K562 (cell line): Measurements from ENCODE around the gene DTWD2. TPM values are rescaled to one million over a fixed set of nuclear protein-coding genes. Genes with fewer than 3 reads are reported as not detected.

Experiments
- ATAC-seq: fragments of 200-7000 bp; cut with Tn5 transposase; 3 replicates; pipeline ENCODE4 v1.9.1; 2020; ENCODE audit warnings: moderate library complexity
- BruUV-seq: library from RNA; stranded (reverse); fragments of 400-500 nt; replicated peaks from 2 replicates; lab custom pipeline; 2021; lab: Mats Ljungman, UMichigan
- CTCF ChIA-PET: fragments of 300-600 bp; formaldehyde crosslinking; extraction: SDS; loops from one replicate; lab custom pipeline; 2021; ENCODE audit warnings: low intra/inter-chr PET ratio; lab: Yijun Ruan, JAX
- POLR2A ChIA-PET: fragments of 300-600, 350-650 bp; sonication (Branson Sonifier 250); formaldehyde crosslinking; extraction: SDS; loops from one replicate; lab custom pipeline; 2021; ENCODE audit warnings: antibody characterized with exemption, inconsistent platforms; lab: Yijun Ruan, JAX
- DNase-seq, 4 experiments: peaks; one replicate each; pipeline versions ENCODE4 v3.0.0 to v3.0.0-alpha.2; 2011 to 2018; ENCODE audit warnings: low spot score in 3 of 4, mixed read lengths in 3 of 4; ENCODE audit errors: extremely low read depth in 1 of 4
- FAIRE-seq: peaks from 2 replicates; lab custom pipeline; 2011; peaks lifted over from hg19 to GRCh38; lab: Jason Lieb, UNC
- H2AFZ ChIP-seq: 2 replicates; pipeline ENCODE4 v1.6.0; 2011; ENCODE audit warnings: low read depth, low read length, control low read depth, inconsistent platforms
- H3K27ac ChIP-seq: fragments of 200-600 bp; 3 replicates; pipeline ENCODE4 v1.8.0; 2011; ENCODE audit warnings: low read depth, mild to moderate bottlenecking, control low read depth, inconsistent platforms, low read length, moderate library complexity, mixed read lengths; ENCODE audit errors: extremely low read depth
- H3K27me3 ChIP-seq, 2 experiments: fragments of 300-600 bp in 1 of 2; 2 replicates in 1 of 2; 3 replicates in 1 of 2; pipeline versions ENCODE4 v1.6.0 to v1.8.0; 2011; ENCODE audit warnings: inconsistent platforms in 2 of 2, low read length in 2 of 2, mild to moderate bottlenecking in 1 of 2, mixed read lengths in 1 of 2, moderate library complexity in 1 of 2; ENCODE audit not compliant: control insufficient read depth in 2 of 2, insufficient read depth in 2 of 2
- H3K36me3 ChIP-seq: fragments of 300-600 bp; 3 replicates; pipeline ENCODE4 v1.8.0; 2011; ENCODE audit warnings: mild to moderate bottlenecking, low read length, inconsistent platforms; ENCODE audit not compliant: control insufficient read depth, insufficient read depth
- H3K4me1 ChIP-seq, 2 experiments: fragments of 200-600 bp in 1 of 2; replicated peaks in 1 of 2; 2 replicates in 1 of 2; 3 replicates in 1 of 2; pipeline versions ENCODE4 v1.5.1 to v1.8.0; 2011; ENCODE audit warnings: inconsistent platforms in 2 of 2, low read length in 2 of 2, mild to moderate bottlenecking in 1 of 2, mixed read lengths in 1 of 2, moderate library complexity in 1 of 2; ENCODE audit not compliant: control insufficient read depth in 2 of 2, insufficient read depth in 2 of 2
- H3K4me2 ChIP-seq: 2 replicates; pipeline ENCODE4 v1.6.1; 2011; ENCODE audit warnings: low read length, control low read depth, inconsistent platforms, mixed read lengths; ENCODE audit not compliant: insufficient read depth
- H3K4me3 ChIP-seq: fragments of 200-600 bp; sonication (generic), shearing (Covaris generic); 2 replicates; pipeline ENCODE4 v1.5.1; 2016; ENCODE audit warnings: control low read depth, inconsistent platforms
- H3K79me2 ChIP-seq: fragments of 200-600 bp; 3 replicates; pipeline ENCODE4 v1.8.0; 2011; ENCODE audit warnings: low read length, inconsistent platforms; ENCODE audit not compliant: control insufficient read depth, insufficient read depth
- H3K9ac ChIP-seq, 2 experiments: 2 replicates each; pipeline versions ENCODE4 v1.6.0 to v1.6.1; 2011; ENCODE audit warnings: low read depth in 2 of 2, low read length in 2 of 2, control low read depth in 1 of 2, inconsistent platforms in 1 of 2, mild to moderate bottlenecking in 1 of 2, mixed read lengths in 1 of 2; ENCODE audit not compliant: insufficient read depth in 1 of 2
- H3K9me1 ChIP-seq: one replicate; pipeline ENCODE4 v1.6.0; 2011; ENCODE audit warnings: inconsistent platforms, mild to moderate bottlenecking, low read length, moderate library complexity; ENCODE audit not compliant: control insufficient read depth, insufficient read depth
- H3K9me3 ChIP-seq: replicated peaks from 2 replicates; pipeline ENCODE4 v1.5.1; 2011; ENCODE audit warnings: low read depth, low read length, inconsistent platforms; ENCODE audit not compliant: control insufficient read depth, insufficient read depth
- H4K20me1 ChIP-seq: replicated peaks from 2 replicates; pipeline ENCODE4 v1.6.1; 2011; ENCODE audit warnings: low read length, inconsistent platforms, mixed read lengths; ENCODE audit not compliant: control insufficient read depth, insufficient read depth
- DPF2 ChIP-seq: fragments of 450-650 bp; IDR thresholded peaks from 2 replicates; pipeline ENCODE4 v1.6.1; 2016
- FOSL1 ChIP-seq: fragments of 200-800 bp; sonication (Bioruptor generic); conservative IDR thresholded peaks from 2 replicates; pipeline ENCODE4 v1.6.1; 2016; ENCODE audit warnings: missing genetic modification characterization, missing compliant biosample characterization
- JUN ChIP-seq, 2 experiments: sonication (generic) in 1 of 2; formaldehyde crosslinking in 1 of 2; IDR thresholded peaks; 2 replicates each; pipeline versions ENCODE4 v1.6.1 to v1.8.0; 2012 to 2022; ENCODE audit warnings: borderline replicate concordance in 2 of 2, mild to moderate bottlenecking in 2 of 2, improper control_type of control experiment in 1 of 2, low read depth in 1 of 2, low read length in 1 of 2, missing genetic modification reagents in 1 of 2
- JUND ChIP-seq, 2 experiments: IDR thresholded peaks; 2 replicates in 1 of 2; 3 replicates in 1 of 2; pipeline ENCODE4 v1.6.1; 2011; ENCODE audit warnings: borderline replicate concordance in 2 of 2, low read depth in 2 of 2, low read length in 2 of 2, improper control_type of control experiment in 1 of 2, missing biosample characterization in 1 of 2, missing genetic modification characterization in 1 of 2, missing genetic modification reagents in 1 of 2
- PPARD ChIP-seq: fragments of 250-450 bp; sonication (Bioruptor Pico); IDR thresholded peaks from 2 replicates; pipeline ENCODE4 v1.8.0; 2022; ENCODE audit warnings: inconsistent platforms, mild to moderate bottlenecking, moderate library complexity
- SMARCA4 ChIP-seq: fragments of 450-650 bp; IDR thresholded peaks from 2 replicates; pipeline ENCODE4 v1.6.1; 2016
- SMARCC2 ChIP-seq: fragments of 450-650 bp; IDR thresholded peaks from 2 replicates; pipeline ENCODE4 v1.6.1; 2017; ENCODE audit warnings: antibody characterized with exemption, moderate library complexity, mild to moderate bottlenecking, low read depth
- SMARCE1 ChIP-seq: fragments of 450-650 bp; IDR thresholded peaks from 2 replicates; pipeline ENCODE4 v1.7.1; 2016; ENCODE audit warnings: mild to moderate bottlenecking
- ZBTB17 ChIP-seq: fragments of 450-650 bp; formaldehyde crosslinking; IDR thresholded peaks from 2 replicates; pipeline ENCODE4 v1.4.0; 2020; ENCODE audit warnings: mild to moderate bottlenecking
- ZNF133 ChIP-seq: fragments of 250-450 bp; sonication (Bioruptor Pico); IDR thresholded peaks from 2 replicates; pipeline ENCODE4 v1.4.0; 2020; ENCODE audit warnings: mild to moderate bottlenecking
- ZNF76 ChIP-seq: fragments of 250-450 bp; sonication (Bioruptor Pico); IDR thresholded peaks from 2 replicates; pipeline ENCODE4 v1.4.0; 2020; ENCODE audit warnings: mild to moderate bottlenecking, moderate library complexity, borderline replicate concordance
- WGBS: fragments of 100-300 bp; shearing (Covaris generic); methylation state at CpG from one replicate; pipeline ENCODE4 v1.1.6; 2016; ENCODE audit warnings: low coverage, mixed read lengths; ENCODE audit not compliant: insufficient coverage; ENCODE audit errors: missing lambda C conversion rate; 5-methylcytosine and 5-hydroxymethylcytosine counted together
- in situ Hi-C: fragments of 300-500 bp; cut with MboI; formaldehyde crosslinking; loops from 4 replicates; pipeline ENCODE4 v1.15.0; 2018; ENCODE audit warnings: inconsistent platforms, mixed read lengths
- intact Hi-C: fragments of 100-400 bp; cut with micrococcal nuclease; formaldehyde crosslinking; loops from 2 replicates; pipeline ENCODE4 v1.14.2; 2022
- polyA plus RNA-seq, 8 experiments: library from polyadenylated mRNA; depleted of rRNA in 4 of 8; stranded (reverse) in 5 of 8; unstranded in 3 of 8; fragments of >200 nt; fragmentation: Nextera tagmentation in 2 of 8; fragmentation: Illumina TruSeq in 1 of 8; extraction: Ambion mirVana in 2 of 8; extraction: Trizol in 1 of 8; gene quantifications; 2 replicates each; pipeline versions ENCODE4 v1.2.1 to v1.2.3, GENCODE V29; 2011 to 2014; ENCODE audit warnings: inconsistent platforms in 1 of 8, missing spikeins in 1 of 8
- total RNA-seq, 7 experiments: library from RNA; depleted of rRNA in 6 of 7; stranded (reverse); fragments of >200 nt in 6 of 7; fragmentation: Illumina TruSeq in 2 of 7; extraction: Trizol in 2 of 7; gene quantifications; 2 replicates each; pipeline versions ENCODE4 v1.2.1 to v1.2.3, GENCODE V29; 2011 to 2021; ENCODE audit warnings: low replicate concordance in 1 of 7
- TF ChIP-seq, protein P1 (sequence below), 2 experiments: fragments of 450-650 bp in 1 of 2; sonication (generic) in 1 of 2; formaldehyde crosslinking in 1 of 2; IDR thresholded peaks in 1 of 2; conservative IDR thresholded peaks in 1 of 2; 2 replicates each; pipeline versions ENCODE4 v1.6.1 to v1.8.1; 2016 to 2023; ENCODE audit warnings: mild to moderate bottlenecking in 2 of 2, moderate library complexity in 2 of 2, inconsistent platforms in 1 of 2, missing genetic modification reagents in 1 of 2
- TF ChIP-seq, protein P2 (sequence below): IDR thresholded peaks from 2 replicates; pipeline ENCODE4 v1.6.1; 2011; ENCODE audit not compliant: insufficient read length; ENCODE audit errors: extremely low read depth
- TF ChIP-seq, protein P3 (sequence below): fragments of 450-650 bp; IDR thresholded peaks from 2 replicates; pipeline ENCODE4 v1.6.1; 2016; ENCODE audit warnings: missing biosample characterization, missing genetic modification characterization
- TF ChIP-seq, protein P4 (sequence below): fragments of 250-450 bp; sonication (Bioruptor Pico); IDR thresholded peaks from 2 replicates; pipeline ENCODE4 v1.4.0; 2020
- TF ChIP-seq, protein P5 (sequence below): fragments of 450-650 bp; IDR thresholded peaks from 2 replicates; pipeline ENCODE4 v1.6.1; 2016; ENCODE audit warnings: low read depth, mild to moderate bottlenecking, moderate library complexity

The DTWD2 gene
- total and polyA plus RNA-seq, 9 of the 15 experiments (the other 6 are each of a cell fraction or from before 2014, with no cell fraction given): 0.99 to 10.8 (median 4.1) TPM

DNA sequence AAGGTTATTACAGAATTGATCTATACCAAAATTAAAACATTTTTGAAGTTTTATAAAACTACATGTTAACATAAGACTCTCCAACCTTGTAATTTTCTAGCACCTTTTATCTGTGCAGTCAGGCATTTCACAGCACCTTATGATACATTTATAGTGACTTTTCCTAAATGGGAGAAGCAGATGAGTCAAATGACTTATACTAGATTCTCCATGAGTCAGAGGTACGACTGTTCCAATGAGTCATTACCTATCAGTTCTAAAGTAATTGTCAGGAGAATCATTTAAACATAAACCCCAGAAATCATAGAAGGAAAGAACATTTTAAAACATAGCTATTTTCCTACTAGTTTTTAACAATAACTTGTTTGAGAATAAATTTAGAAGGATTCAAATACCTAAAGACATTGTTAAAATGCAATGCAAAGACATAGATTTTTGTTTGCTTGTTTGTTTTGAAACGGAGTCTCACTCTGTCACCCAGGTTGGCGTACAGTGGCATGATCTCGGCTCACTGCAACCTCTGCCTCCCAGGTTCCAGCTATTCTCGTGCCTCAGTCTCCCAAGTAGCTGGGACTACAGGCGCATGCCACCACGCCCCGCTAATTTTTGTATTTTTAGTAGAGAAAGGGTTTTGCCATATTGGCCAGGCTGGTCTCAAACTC lies 47.9 kb upstream of the DTWD2 start:
- Histone ChIP-seq H3K9me3 (no peaks in the 10 kb centered on the region), H3K4me1 (no peaks in the 10 kb centered on the region), H3K4me2 (no peak overlapping the region), H3K27me3 (no peaks in the 10 kb centered on the region), H3K9ac (no peak overlapping the region), H3K9me1 (no peaks in the 10 kb centered on the region), H3K79me2 (no peaks in the 10 kb centered on the region), H3K4me3 (no peak overlapping the region), H4K20me1 (no peaks in the 10 kb centered on the region), H3K36me3 (no peaks in the 10 kb centered on the region), H2AFZ (no peak overlapping the region), H3K27ac (no peak overlapping the region)
- ATAC-seq (peak; percentile 57), FAIRE-seq (peak; percentile 66), DNase-seq (peak in 3 of 4 experiments; percentile 10 to 31 (median 25))
- CTCF ChIA-PET: no interaction called here
- intact Hi-C loops: no loop called here
- BruUV-seq: no TSS peak
- in situ Hi-C loops: no loop called here
- WGBS: 52% methylated on average over 8 of the region's 8 CpGs
- POLR2A ChIA-PET: no interaction called here
- TF ChIP-seq ZBTB17 (no peak), PPARD (CRISPR knock-in tag) (no peak), DPF2 (0 out of 2 replicates have a peak, but pooled peaks have one; percentile 51), JUN (IDR thresholded peaks at IDR 0.05; ENCODE audit: borderline replicate concordance, low read depth, low read length) (peak; percentile 89; the same call in 1 of the 2 replicates), JUN (CRISPR knock-in tag; IDR thresholded peaks at IDR 0.05; ENCODE audit: borderline replicate concordance) (no peak), ZNF76 (CRISPR knock-in tag) (no peak), FOSL1 (tag) (peak; percentile 98), SMARCC2 (peak; percentile 62; the same call in 1 of the 2 replicates), ZNF133 (CRISPR knock-in tag) (no peak), SMARCE1 (peak; percentile 58; the same call in 1 of the 2 replicates), SMARCA4 (peak; percentile 70), JUND (IDR thresholded peaks at IDR 0.05; ENCODE audit: borderline replicate concordance, low read depth, low read length) (peak; percentile 84), JUND (tag; IDR thresholded peaks at IDR 0.05; ENCODE audit: borderline replicate concordance, low read depth, low read length) (peak; percentile 70; the same call in 2 of the 3 replicates)
- TF ChIP-seq, protein P1, sequence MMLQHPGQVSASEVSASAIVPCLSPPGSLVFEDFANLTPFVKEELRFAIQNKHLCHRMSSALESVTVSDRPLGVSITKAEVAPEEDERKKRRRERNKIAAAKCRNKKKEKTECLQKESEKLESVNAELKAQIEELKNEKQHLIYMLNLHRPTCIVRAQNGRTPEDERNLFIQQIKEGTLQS (IDR thresholded peaks at IDR 0.05): peak; percentile 90
- TF ChIP-seq, protein P1 (CRISPR knock-in tag; conservative IDR thresholded peaks at IDR 0.05): no peak
- TF ChIP-seq, protein P2, sequence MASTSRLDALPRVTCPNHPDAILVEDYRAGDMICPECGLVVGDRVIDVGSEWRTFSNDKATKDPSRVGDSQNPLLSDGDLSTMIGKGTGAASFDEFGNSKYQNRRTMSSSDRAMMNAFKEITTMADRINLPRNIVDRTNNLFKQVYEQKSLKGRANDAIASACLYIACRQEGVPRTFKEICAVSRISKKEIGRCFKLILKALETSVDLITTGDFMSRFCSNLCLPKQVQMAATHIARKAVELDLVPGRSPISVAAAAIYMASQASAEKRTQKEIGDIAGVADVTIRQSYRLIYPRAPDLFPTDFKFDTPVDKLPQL: no peak
- TF ChIP-seq, protein P3, sequence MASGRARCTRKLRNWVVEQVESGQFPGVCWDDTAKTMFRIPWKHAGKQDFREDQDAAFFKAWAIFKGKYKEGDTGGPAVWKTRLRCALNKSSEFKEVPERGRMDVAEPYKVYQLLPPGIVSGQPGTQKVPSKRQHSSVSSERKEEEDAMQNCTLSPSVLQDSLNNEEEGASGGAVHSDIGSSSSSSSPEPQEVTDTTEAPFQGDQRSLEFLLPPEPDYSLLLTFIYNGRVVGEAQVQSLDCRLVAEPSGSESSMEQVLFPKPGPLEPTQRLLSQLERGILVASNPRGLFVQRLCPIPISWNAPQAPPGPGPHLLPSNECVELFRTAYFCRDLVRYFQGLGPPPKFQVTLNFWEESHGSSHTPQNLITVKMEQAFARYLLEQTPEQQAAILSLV: no peak
- TF ChIP-seq, protein P4, sequence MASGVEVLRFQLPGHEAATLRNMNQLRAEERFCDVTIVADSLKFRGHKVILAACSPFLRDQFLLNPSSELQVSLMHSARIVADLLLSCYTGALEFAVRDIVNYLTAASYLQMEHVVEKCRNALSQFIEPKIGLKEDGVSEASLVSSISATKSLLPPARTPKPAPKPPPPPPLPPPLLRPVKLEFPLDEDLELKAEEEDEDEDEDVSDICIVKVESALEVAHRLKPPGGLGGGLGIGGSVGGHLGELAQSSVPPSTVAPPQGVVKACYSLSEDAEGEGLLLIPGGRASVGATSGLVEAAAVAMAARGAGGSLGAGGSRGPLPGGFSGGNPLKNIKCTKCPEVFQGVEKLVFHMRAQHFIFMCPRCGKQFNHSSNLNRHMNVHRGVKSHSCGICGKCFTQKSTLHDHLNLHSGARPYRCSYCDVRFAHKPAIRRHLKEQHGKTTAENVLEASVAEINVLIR (CRISPR knock-in tag): no peak
- TF ChIP-seq, protein P5, sequence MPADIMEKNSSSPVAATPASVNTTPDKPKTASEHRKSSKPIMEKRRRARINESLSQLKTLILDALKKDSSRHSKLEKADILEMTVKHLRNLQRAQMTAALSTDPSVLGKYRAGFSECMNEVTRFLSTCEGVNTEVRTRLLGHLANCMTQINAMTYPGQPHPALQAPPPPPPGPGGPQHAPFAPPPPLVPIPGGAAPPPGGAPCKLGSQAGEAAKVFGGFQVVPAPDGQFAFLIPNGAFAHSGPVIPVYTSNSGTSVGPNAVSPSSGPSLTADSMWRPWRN: no peak
